GM12878 (cell line): Measurements from ENCODE around the gene STAT5A. TPM values are rescaled to one million over a fixed set of nuclear protein-coding genes. Genes with fewer than 3 reads are reported as not detected.

ENCODE experiments used
- ATAC-seq: fragments of 200-7000 bp; cut with Tn5 transposase; 3 replicates; pipeline ENCODE4 v1.9.1; 2020; ENCODE audit warnings: mild to moderate bottlenecking, moderate library complexity
- BruUV-seq: library from RNA; stranded (reverse); fragments of 400-500 nt; replicated peaks from 2 replicates; lab custom pipeline; 2021; lab: Mats Ljungman, UMichigan
- CTCF ChIA-PET: fragments of 300-600 bp; sonication (Branson Sonifier 250); formaldehyde crosslinking; extraction: SDS; loops from one replicate; lab custom pipeline; 2021; ENCODE audit warnings: inconsistent platforms; lab: Yijun Ruan, JAX
- POLR2A ChIA-PET: fragments of 350-600 bp; formaldehyde crosslinking; extraction: SDS; loops from one replicate; lab custom pipeline; 2021; ENCODE audit warnings: inconsistent platforms; lab: Charles Lee
- RAD21 ChIA-PET: fragments of 300-600 bp; sonication (Branson Sonifier 250); formaldehyde crosslinking; loops from one replicate; lab custom pipeline; 2023; ENCODE audit warnings: antibody characterized with exemption; ENCODE audit not compliant: unreplicated experiment; lab: Charles Lee
- SMC1A ChIA-PET: fragments of 300-600 bp; sonication (Branson Sonifier 250); formaldehyde crosslinking; loops from one replicate; lab custom pipeline; 2023; ENCODE audit not compliant: unreplicated experiment, uncharacterized antibody; lab: Charles Lee
- DNase-seq: peaks from one replicate; pipeline ENCODE4 v3.0.0-alpha.2; 2011; ENCODE audit warnings: low read depth, low spot score
- FAIRE-seq: peaks from 3 replicates; lab custom pipeline; 2011; peaks lifted over from hg19 to GRCh38; lab: Jason Lieb, UNC
- H2AFZ ChIP-seq: 2 replicates; pipeline ENCODE4 v1.6.0; 2011; ENCODE audit warnings: low read depth, low read length, control low read depth; ENCODE audit not compliant: control insufficient read depth
- H3K27ac ChIP-seq: 2 replicates; pipeline ENCODE4 v1.5.1; 2011; ENCODE audit warnings: control low read depth; ENCODE audit not compliant: control insufficient read depth, insufficient read depth
- H3K27me3 ChIP-seq, 2 experiments: replicated peaks in 1 of 2; 2 replicates each; pipeline versions ENCODE4 v1.6.0 to v1.6.1; 2011; ENCODE audit warnings: low read length in 1 of 2; ENCODE audit not compliant: control insufficient read depth in 2 of 2, insufficient read depth in 2 of 2
- H3K36me3 ChIP-seq, 2 experiments: 2 replicates each; pipeline ENCODE4 v1.5.1; 2011; ENCODE audit warnings: low read length in 1 of 2; ENCODE audit not compliant: control insufficient read depth in 2 of 2, insufficient read depth in 2 of 2
- H3K4me1 ChIP-seq: 2 replicates; pipeline ENCODE4 v1.6.1; 2011; ENCODE audit warnings: mild to moderate bottlenecking, low read length, moderate library complexity, mixed read lengths; ENCODE audit not compliant: control insufficient read depth, insufficient read depth
- H3K4me2 ChIP-seq: 2 replicates; pipeline ENCODE4 v1.6.0; 2011; ENCODE audit warnings: control low read depth; ENCODE audit not compliant: control insufficient read depth, insufficient read depth
- H3K4me3 ChIP-seq: fragments of 200-600 bp; sonication (generic); 2 replicates; pipeline ENCODE4 v1.5.1; 2016
- H3K79me2 ChIP-seq: 2 replicates; pipeline ENCODE4 v1.6.0; 2011; ENCODE audit warnings: low read length; ENCODE audit not compliant: control insufficient read depth, insufficient read depth
- H3K9ac ChIP-seq: 2 replicates; pipeline ENCODE4 v1.8.0; 2011; ENCODE audit warnings: low read length, control low read depth, mixed read lengths; ENCODE audit not compliant: control insufficient read depth, insufficient read depth
- H3K9me3 ChIP-seq: replicated peaks from 3 replicates; pipeline ENCODE4 v1.5.1; 2011; ENCODE audit warnings: mild to moderate bottlenecking, low read length; ENCODE audit not compliant: control insufficient read depth, insufficient read depth
- H4K20me1 ChIP-seq: 2 replicates; pipeline ENCODE4 v1.6.0; 2011; ENCODE audit not compliant: control insufficient read depth, insufficient read depth
- BHLHE40 ChIP-seq, 2 experiments: fragments of 450-650 bp in 1 of 2; IDR thresholded peaks; 2 replicates each; pipeline ENCODE4 v1.6.1; 2011 to 2017; ENCODE audit warnings: low read depth in 2 of 2, borderline replicate concordance in 1 of 2, improper control_type of control experiment in 1 of 2, low read length in 1 of 2, mild to moderate bottlenecking in 1 of 2
- BMI1 ChIP-seq: fragments of 450-650 bp; IDR thresholded peaks from 2 replicates; pipeline ENCODE4 v1.6.1; 2016; ENCODE audit warnings: mild to moderate bottlenecking, moderate library complexity, borderline replicate concordance
- CBX3 ChIP-seq: fragments of 200-600 bp; sonication (generic); IDR thresholded peaks from 2 replicates; pipeline ENCODE4 v1.6.1; 2016; ENCODE audit warnings: low read depth, borderline replicate concordance
- GATAD2B ChIP-seq: fragments of 450-650 bp; conservative IDR thresholded peaks from 2 replicates; pipeline ENCODE4 v1.6.1; 2017; ENCODE audit warnings: low read depth, mild to moderate bottlenecking, moderate library complexity
- KAT2A ChIP-seq: conservative IDR thresholded peaks from 2 replicates; pipeline ENCODE4 v1.6.1; 2011; ENCODE audit warnings: low read depth, low read length; ENCODE audit not compliant: control insufficient read depth
- MYC ChIP-seq: IDR thresholded peaks from 2 replicates; pipeline ENCODE4 v1.6.1; 2011; ENCODE audit warnings: mild to moderate bottlenecking, low read length, moderate library complexity, inconsistent platforms; ENCODE audit not compliant: insufficient read depth, insufficient replicate concordance, insufficient read length, severe bottlenecking
- NRF1 ChIP-seq: conservative IDR thresholded peaks from 2 replicates; pipeline ENCODE4 v1.6.1; 2011; ENCODE audit warnings: mild to moderate bottlenecking, low read depth, low read length, improper control_type of control experiment
- POLR2AphosphoS5 ChIP-seq: IDR thresholded peaks from 2 replicates; pipeline ENCODE4 v1.6.1; 2011; ENCODE audit warnings: mild to moderate bottlenecking, low read length, inconsistent platforms
- RB1 ChIP-seq: fragments of 450-650 bp; formaldehyde crosslinking; IDR thresholded peaks from 2 replicates; pipeline ENCODE4 v1.6.1; 2017; ENCODE audit warnings: mild to moderate bottlenecking, borderline replicate concordance
- RUNX3 ChIP-seq: IDR thresholded peaks from 2 replicates; pipeline ENCODE4 v1.6.1; 2012; ENCODE audit warnings: low read length, inconsistent platforms
- SUZ12 ChIP-seq: fragments of 200-600 bp; sonication (generic); IDR thresholded peaks from one replicate; pipeline ENCODE4 v1.6.1; 2018; ENCODE audit warnings: antibody characterized with exemption, mild to moderate bottlenecking; ENCODE audit not compliant: unreplicated experiment
- YY1 ChIP-seq: IDR thresholded peaks from 2 replicates; pipeline ENCODE4 v1.6.1; 2011; ENCODE audit warnings: low read depth, mild to moderate bottlenecking, low read length
- ZNF217 ChIP-seq: fragments of 450-650 bp; IDR thresholded peaks from 2 replicates; pipeline ENCODE4 v1.6.1; 2017; ENCODE audit warnings: antibody characterized with exemption, mild to moderate bottlenecking
- ZNF622 ChIP-seq: fragments of 450-650 bp; IDR thresholded peaks from 2 replicates; pipeline ENCODE4 v1.6.1; 2017; ENCODE audit warnings: mild to moderate bottlenecking, inconsistent platforms
- ZNF687 ChIP-seq: fragments of 450-650 bp; IDR thresholded peaks from 2 replicates; pipeline ENCODE4 v1.6.1; 2017; ENCODE audit warnings: mild to moderate bottlenecking, moderate library complexity
- WGBS: methylation state at CpG from one replicate; pipeline ENCODE4 v1.1.6; 2016; ENCODE audit warnings: low lambda C conversion rate; ENCODE audit not compliant: insufficient replicate concordance, insufficient coverage; ENCODE audit errors: missing lambda C conversion rate; 5-methylcytosine and 5-hydroxymethylcytosine counted together
- in situ Hi-C: fragments of 300-500 bp; cut with MboI; formaldehyde crosslinking; loops from 9 replicates; pipeline ENCODE4 v1.14.3; 2018; ENCODE audit warnings: mixed read lengths
- intact Hi-C: fragments of 100-400 bp; cut with micrococcal nuclease; formaldehyde crosslinking; loops from one replicate; pipeline ENCODE4 v1.14.2; 2022; ENCODE audit not compliant: unreplicated experiment
- polyA plus RNA-seq, 11 experiments: library from polyadenylated mRNA; depleted of rRNA in 4 of 11; unstranded in 6 of 11; stranded (reverse) in 5 of 11; fragments of >200 nt; fragmentation: Nextera tagmentation in 4 of 11; fragmentation: Illumina TruSeq in 1 of 11; extraction: Ambion mirVana in 4 of 11; extraction: Trizol in 1 of 11; gene quantifications; 1 replicate in 1 of 11; 2 replicates in 10 of 11; pipeline versions ENCODE4 v1.2.1 to v1.2.3, GENCODE V29; 2011 to 2016; ENCODE audit warnings: inconsistent platforms in 2 of 11, missing spikeins in 2 of 11, low read depth in 1 of 11
- total RNA-seq, 4 experiments: library from RNA; depleted of rRNA in 3 of 4; stranded (reverse); fragments of >200 nt in 3 of 4; fragmentation: Illumina TruSeq in 1 of 4; extraction: Trizol in 1 of 4; gene quantifications; 2 replicates each; pipeline versions ENCODE4 v1.2.1 to v1.2.3, GENCODE V29; 2013 to 2021
- TF ChIP-seq, protein P1 (sequence below): fragments of 450-650 bp; IDR thresholded peaks from 2 replicates; pipeline ENCODE4 v1.6.1; 2017; ENCODE audit warnings: mild to moderate bottlenecking, moderate library complexity

The STAT5A gene
- total and polyA plus RNA-seq, 10 of the 15 experiments (the other 5 are each of a cell fraction or from before 2014, with no cell fraction given): 14.8 to 86.4 (median 41.5) TPM

DNA sequence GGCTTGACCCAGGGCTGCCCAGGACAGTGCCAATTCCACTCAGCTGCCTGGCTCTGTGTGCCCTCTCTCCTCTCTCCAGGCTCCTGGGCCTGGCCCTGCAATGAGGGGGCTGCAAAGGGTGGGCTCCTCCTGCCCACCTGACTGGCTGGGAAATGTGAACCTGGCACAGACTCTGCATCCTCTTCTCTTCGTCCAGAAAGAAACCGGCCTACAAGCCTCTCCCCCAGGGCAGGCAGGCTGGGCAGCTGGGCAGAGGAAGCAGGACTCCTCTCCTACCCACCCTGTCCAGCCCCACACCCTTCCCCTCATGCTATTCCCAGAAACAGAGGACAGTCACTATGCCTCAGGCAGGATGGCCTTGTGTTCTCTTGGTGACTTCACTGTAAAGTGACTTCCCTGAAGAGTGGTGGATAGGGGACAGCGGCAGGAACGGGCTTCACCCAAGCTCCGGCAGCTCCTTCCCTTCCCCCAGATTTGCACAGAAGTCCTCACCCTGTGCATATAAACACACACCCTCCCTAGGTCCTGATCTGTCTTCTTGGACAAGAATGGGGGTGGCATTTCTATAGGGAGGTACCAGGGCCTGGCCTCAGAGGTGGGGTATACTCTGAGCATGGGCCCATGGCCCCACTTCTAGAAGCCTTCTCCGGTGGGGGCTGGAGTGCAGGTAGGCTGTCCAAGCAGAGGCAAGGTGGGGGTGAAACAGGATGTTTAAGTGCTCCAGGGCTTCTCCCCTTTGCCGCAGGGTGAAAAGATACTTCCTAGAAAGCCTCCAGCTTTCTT lies 4.9 kb upstream of the STAT5A start:
- in situ Hi-C loops: no loop called here
- Histone ChIP-seq H3K9ac (no peak overlapping the region), H3K27ac (no peak overlapping the region), H3K4me2 (no peak overlapping the region), H3K27me3 (no peaks in the 10 kb centered on the region), H4K20me1 (no peaks in the 10 kb centered on the region), H3K4me1 (peaks cover 23% of the 10 kb centered on the region), H3K4me3 (no peak overlapping the region), H3K36me3 (no peaks in the 10 kb centered on the region), H2AFZ (no peak overlapping the region), H3K9me3 (no peaks in the 10 kb centered on the region), H3K79me2 (peaks cover 15% of the 10 kb centered on the region)
- SMC1A ChIA-PET: interaction anchor here (0.6 to 0.7 kb wide), 2 partner anchors 12 to 29 kb away, joined by 3 to 4 read pairs; no protein-coding TSS in a partner anchor
- CTCF ChIA-PET: interaction anchor here (1.6 kb wide), 1 partner anchor 61 kb away, joined by 3 read pairs; no protein-coding TSS in a partner anchor
- RAD21 ChIA-PET: interaction anchor here (0.6 kb wide), 1 partner anchor 240 kb away, joined by 4 read pairs; no protein-coding TSS in a partner anchor
- POLR2A ChIA-PET: interaction anchor here (0.7 kb wide), 1 partner anchor 36 kb away, joined by 3 read pairs; no protein-coding TSS in a partner anchor
- FAIRE-seq: no peak
- WGBS: 97% methylated on average over 7 of the region's 7 CpGs
- no TSS peak for BruUV-seq
- no peak for DNase-seq
- intact Hi-C loops: no loop called here
- ATAC-seq: no peak
- TF ChIP-seq MYC (no peak), ZNF217 (no peak), RUNX3 (no peak), ZNF622 (no peak), ZNF687 (no peak), BHLHE40 (IDR thresholded peaks at IDR 0.05; ENCODE audit: borderline replicate concordance in 1 of 2, low read depth in 2 of 2, low read length in 1 of 2) (no peak), KAT2A (no peak), BMI1 (no peak), CBX3 (no peak), SUZ12 (no peak), NRF1 (no peak), GATAD2B (no peak), RB1 (no peak), YY1 (no peak), POLR2AphosphoS5 (no peak)
- TF ChIP-seq, protein P1, sequence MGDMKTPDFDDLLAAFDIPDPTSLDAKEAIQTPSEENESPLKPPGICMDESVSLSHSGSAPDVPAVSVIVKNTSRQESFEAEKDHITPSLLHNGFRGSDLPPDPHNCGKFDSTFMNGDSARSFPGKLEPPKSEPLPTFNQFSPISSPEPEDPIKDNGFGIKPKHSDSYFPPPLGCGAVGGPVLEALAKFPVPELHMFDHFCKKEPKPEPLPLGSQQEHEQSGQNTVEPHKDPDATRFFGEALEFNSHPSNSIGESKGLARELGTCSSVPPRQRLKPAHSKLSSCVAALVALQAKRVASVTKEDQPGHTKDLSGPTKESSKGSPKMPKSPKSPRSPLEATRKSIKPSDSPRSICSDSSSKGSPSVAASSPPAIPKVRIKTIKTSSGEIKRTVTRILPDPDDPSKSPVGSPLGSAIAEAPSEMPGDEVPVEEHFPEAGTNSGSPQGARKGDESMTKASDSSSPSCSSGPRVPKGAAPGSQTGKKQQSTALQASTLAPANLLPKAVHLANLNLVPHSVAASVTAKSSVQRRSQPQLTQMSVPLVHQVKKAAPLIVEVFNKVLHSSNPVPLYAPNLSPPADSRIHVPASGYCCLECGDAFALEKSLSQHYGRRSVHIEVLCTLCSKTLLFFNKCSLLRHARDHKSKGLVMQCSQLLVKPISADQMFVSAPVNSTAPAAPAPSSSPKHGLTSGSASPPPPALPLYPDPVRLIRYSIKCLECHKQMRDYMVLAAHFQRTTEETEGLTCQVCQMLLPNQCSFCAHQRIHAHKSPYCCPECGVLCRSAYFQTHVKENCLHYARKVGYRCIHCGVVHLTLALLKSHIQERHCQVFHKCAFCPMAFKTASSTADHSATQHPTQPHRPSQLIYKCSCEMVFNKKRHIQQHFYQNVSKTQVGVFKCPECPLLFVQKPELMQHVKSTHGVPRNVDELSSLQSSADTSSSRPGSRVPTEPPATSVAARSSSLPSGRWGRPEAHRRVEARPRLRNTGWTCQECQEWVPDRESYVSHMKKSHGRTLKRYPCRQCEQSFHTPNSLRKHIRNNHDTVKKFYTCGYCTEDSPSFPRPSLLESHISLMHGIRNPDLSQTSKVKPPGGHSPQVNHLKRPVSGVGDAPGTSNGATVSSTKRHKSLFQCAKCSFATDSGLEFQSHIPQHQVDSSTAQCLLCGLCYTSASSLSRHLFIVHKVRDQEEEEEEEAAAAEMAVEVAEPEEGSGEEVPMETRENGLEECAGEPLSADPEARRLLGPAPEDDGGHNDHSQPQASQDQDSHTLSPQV: no peak
